NCI-H146 treated with DMSO at 0.1 percent for 48 hours (cell line): Measurements from ENCODE around the gene ANXA2.
"Not testable (repeated sequence)": the region's sequence is repeated elsewhere in the genome, so short reads cannot be mapped to it uniquely, and the experiment has no call there.

ENCODE experiments used
- DNase-seq: peaks from one replicate; lab custom pipeline; 2025; ENCODE audit not compliant: unreplicated experiment; lab: John Stamatoyannopoulos, UW

ANXA2 gene

GRCh38 chr15:60411774-60412425 lies 14.1 kb upstream of the ANXA2 start:
- DNase-seq, result no peak

GRCh38 chr15:60410350-60410749 lies 12.6 kb upstream of the ANXA2 start:
- DNase-seq, result not testable (repeated sequence)

- DNase-seq, result no peak
Observed at GRCh38 chr15:60408463-60408981, 10.7 kb upstream of the ANXA2 start.

GRCh38 chr15:60407415-60407805 lies 9.6 kb upstream of the ANXA2 start:
- no peak for DNase-seq

- DNase-seq, result no peak
Observed at GRCh38 chr15:60406513-60407414, 9.0 kb upstream of the ANXA2 start.

GRCh38 chr15:60405399-60405798 lies 7.6 kb upstream of the ANXA2 start:
- no peak for DNase-seq

GRCh38 chr15:60404351-60404750 lies 6.6 kb upstream of the ANXA2 start:
- not testable (repeated sequence) for DNase-seq

- DNase-seq, result no peak
Observed at GRCh38 chr15:60400944-60401343, 3.2 kb upstream of the ANXA2 start.

- DNase-seq, result no peak
Observed at GRCh38 chr15:60399931-60400330, 2.1 kb upstream of the ANXA2 start.

GRCh38 chr15:60399246-60399915 lies 1.6 kb upstream of the ANXA2 start:
- no peak for DNase-seq

GRCh38 chr15:60396958-60397771 lies 621 bp downstream of the ANXA2 start:
- DNase-seq, result peak; percentile 12

- no peak for DNase-seq
Observed at GRCh38 chr15:60396560-60396957, 1.2 kb downstream of the ANXA2 start.

GRCh38 chr15:60396100-60396499 lies 1.7 kb downstream of the ANXA2 start:
- no peak for DNase-seq

GRCh38 chr15:60395276-60396011 lies 2.3 kb downstream of the ANXA2 start:
- no peak for DNase-seq

GRCh38 chr15:60394689-60395097 lies 3.1 kb downstream of the ANXA2 start:
- no peak for DNase-seq

GRCh38 chr15:60392986-60393790 lies 4.6 kb downstream of the ANXA2 start:
- no peak for DNase-seq

- DNase-seq, result no peak
Observed at GRCh38 chr15:60392601-60392985, 5.2 kb downstream of the ANXA2 start.

GRCh38 chr15:60391722-60392315 lies 6.0 kb downstream of the ANXA2 start:
- no peak for DNase-seq
